GM21526 (cell line): Measurements from ENCODE around the gene CTXND1.

Experiments
- ATAC-seq: cut with Tn5 transposase; IDR thresholded peaks from one replicate; pipeline ENCODE4 v1.9.1; 2021; ENCODE audit warnings: moderate library complexity; ENCODE audit not compliant: unreplicated experiment, low FRiP score

CTXND1 gene

DNA sequence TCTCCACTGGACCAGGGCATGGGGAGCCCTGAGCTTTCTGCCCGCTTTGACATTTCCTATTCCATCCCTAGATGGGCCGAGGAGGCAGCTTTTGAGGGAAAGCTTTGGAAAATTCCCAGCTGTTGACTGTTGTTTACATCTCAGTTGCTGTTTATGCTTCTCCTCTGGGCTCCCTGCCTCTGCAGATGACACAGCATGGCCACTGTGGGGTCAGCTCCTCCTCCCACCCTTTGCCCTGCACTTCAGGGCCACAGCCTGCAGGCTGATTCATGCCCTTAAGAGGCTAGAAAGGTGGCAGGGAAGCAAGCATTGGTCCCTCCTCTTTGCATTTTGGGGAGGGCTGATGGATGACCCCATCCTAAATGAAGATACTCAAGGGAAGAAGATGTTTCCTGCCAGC is 8.5 kb upstream of the CTXND1 start:
- no peak for ATAC-seq

DNA sequence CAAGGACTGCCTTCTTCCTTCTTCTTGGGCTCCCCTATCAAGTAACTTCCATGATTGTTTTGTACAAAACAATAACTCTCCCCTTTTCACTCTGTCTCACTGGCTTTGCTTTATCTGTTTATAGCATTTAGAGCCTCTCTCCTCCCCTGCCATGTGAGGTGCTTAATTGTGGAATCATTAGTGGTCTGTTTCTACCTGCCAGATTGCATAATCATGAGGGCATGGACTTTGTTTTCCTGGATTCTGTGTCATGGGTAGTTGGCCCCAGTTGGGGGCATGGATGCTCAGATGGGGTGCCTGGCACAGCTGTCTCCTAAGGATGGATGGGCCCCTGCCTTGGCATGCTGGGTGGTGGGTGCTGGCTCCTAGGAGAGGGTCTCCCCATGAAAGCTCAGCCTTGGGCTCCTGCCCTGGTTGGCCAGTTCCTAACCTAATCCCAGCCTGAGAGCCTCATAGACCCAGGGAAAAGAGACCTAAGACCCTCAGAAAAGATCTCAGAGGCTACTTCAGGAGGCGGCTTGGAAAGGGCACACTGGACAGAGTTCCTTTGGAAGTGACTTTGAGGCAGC is 8.0 kb upstream of the CTXND1 start:
- ATAC-seq, result no peak

- no peak for ATAC-seq
Measured at GRCh38 chr15:80251428-80252120, 439 bp downstream of the CTXND1 start.

DNA sequence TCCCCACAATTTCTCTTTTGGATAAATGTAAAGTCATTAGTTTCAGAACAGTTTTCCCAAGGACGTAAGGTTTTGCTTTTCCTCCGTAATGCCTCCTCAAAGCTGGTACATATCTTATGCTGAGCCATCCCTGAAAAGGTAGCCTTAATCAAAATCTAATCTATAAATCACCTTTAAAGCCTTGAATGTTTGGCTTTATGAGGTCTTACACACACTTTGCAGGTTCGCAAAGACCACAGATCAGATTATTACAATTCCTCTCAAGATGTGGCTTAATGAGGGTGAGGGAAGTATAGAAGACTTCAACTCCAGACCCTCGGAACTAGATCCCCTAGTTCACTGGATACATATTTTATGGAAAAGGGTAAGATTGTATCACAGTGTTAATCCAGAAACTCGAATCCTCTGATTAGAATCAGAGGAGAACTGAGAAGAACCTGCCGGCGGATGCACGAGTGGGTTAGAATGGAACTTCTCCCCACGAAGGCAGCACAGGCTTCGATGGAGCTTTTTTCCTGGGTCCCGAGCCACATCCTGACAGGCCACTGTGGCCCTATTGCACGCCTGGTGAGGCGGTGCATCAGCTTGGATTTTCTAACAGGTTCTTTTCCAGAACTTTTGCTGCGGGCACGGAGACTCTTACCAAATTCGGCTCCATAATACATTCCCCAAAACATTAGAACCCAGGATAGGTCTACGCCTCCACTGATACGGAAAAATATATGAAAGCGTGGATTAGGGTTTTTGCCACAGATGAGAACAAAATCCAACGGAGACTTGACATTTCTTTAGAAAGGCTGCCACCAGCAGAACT is 1.2 kb downstream of the CTXND1 start:
- no peak for ATAC-seq

DNA sequence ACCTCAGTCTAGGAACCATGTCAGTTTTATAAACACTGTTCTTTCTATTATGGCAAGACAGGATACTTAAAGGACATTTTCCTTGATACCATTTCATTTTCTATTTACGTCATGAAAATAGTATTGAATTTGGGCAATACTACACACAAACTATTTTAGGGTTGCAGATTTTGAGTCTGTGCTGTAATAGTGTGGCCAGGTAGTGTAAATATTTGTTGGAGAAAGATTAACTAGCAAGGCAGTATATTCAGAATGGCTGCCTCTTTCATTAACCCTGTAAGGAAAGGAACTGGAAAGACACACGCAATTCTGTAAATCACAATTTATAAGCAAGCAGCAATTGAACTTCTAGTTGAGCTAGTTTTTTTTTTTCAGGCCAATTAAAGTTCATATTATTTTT is 2.0 kb downstream of the CTXND1 start:
- no peak for ATAC-seq

DNA sequence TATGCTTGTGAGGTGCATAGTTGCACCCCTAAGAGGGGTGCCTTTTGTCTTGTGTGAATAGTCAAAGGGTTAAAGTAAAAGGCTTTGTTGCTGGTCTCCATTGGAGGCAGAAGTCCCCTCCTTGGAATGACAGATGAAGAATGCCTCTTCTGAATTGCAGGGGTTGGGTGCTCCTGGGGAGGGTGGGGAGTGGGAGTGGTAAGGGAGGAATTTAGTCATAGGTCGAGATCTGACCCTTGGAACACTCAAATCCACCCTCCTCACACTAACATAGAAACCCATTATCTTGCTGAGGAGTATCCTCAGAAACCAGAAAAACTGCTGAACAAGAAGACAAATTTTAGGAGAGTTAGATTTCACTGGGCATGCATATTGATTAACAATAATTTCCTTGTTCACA is 4.7 kb downstream of the CTXND1 start:
- ATAC-seq, result no peak

DNA sequence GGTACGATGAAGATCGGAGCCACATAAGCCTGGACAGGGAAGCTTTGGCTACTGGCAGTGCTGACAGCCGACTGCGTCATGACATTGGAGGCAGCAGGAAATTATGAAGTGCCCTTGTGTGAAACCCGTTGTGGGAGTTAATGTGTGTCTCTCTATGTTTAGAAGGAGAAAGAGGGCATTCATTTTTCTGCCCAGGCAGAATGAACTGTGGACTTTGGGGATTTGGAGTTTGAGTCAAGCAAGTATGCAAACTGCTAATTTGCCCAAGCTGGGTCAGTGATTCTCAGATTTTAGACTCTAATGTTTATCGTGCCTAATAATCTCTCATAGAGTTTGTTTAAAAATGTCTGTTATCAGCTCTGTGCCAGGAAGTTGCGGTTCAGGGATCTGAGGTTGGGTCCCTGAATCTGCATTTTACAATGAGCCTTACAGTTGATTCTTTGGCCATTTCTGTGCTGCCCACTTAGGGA is 5.6 kb downstream of the CTXND1 start:
- no peak for ATAC-seq

DNA sequence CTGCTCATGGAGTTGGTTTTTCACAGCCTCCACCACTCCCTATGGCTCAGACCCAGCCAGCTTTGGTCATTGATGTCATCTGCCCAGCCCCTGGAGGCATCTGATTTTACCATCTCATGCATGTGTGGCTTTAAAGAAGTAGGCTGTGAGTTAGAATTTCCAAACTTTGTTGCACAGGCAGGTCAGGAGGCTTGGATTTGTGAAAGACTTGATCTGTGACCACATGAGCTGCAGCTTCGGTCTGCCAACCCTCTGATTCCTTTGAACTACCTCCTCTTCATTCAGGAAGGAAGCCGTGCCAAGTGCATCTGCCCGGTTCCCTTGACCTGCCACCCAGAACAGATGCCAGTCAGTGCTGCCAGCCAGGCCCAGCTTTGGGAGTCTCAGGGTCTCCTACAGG is 9.2 kb downstream of the CTXND1 start:
- ATAC-seq, result no peak

DNA sequence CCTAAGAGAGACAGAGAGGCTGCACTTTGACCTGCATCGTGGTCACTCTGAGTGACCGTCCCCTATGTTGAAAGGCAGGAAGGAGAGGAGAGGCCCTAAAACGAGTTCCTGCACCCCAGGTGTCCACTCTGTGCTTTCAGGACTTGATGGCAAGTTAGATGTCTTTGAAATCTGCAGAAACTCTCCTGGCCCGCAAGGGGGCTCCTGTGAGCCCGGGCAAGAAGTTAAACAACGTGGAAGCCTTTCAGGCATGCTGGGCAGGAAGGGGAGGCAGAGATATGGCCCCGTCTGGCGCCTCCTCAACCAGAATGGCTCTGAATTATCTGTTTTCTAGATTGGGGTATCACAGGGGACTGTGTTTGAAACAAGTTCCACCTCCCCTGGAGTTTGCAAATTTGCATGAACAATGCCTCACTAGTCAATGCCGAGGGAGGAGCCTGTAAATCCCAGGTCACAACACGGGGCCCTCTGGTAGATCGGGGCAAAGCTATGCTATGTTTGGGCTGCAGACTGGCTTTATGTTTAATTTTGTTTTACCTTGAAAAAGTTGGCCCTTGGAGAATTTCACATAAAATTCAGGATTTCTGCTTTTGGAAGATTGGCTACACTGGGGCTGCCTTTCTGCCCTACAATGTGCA is 9.8 kb downstream of the CTXND1 start:
- ATAC-seq, result no peak

GRCh38 chr15:80241508-80241907 is 10.5 kb downstream of the CTXND1 start:
- no peak for ATAC-seq

GRCh38 chr15:80240276-80240675 is 11.7 kb downstream of the CTXND1 start:
- ATAC-seq, result no peak

DNA sequence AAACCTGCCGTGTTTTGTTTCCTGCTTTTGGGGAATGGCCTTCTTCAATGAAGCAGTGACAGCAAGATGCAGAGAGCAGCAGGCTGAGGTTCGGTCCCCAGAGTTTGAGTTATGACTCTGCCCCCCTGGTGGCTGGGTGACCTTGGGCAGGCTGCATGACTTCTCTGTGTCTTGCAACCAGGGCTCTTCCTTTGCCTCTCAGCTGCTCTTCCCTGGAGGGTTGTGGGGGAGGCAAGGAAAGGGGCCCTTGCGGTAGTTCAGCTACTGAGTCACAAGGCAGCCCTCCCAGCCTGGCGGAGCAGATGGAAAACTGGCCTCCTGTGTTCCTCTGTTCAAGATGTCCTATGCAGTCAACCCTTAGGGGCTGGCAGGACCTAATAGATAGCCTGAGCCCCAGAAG is 17.1 kb downstream of the CTXND1 start:
- no peak for ATAC-seq

DNA sequence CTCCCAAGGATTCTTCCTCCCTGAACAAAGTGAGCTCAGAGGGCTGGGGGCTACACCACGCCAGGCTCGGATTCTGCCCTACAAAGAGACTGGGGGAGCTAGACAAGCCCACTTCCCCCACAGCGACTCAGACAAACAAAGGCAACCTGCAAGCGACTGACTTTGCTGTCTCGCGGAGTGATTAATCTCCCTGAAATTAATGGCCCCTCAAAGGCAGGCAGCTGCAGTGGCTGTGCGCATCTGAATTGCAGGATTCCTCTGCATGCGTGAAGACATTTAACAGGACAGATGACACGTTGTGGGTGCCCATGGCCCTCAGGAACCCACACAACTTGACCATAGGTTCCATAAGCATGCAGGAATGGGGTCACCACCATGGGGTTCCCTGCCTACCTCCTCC is 18.4 kb downstream of the CTXND1 start:
- ATAC-seq, result no peak

DNA sequence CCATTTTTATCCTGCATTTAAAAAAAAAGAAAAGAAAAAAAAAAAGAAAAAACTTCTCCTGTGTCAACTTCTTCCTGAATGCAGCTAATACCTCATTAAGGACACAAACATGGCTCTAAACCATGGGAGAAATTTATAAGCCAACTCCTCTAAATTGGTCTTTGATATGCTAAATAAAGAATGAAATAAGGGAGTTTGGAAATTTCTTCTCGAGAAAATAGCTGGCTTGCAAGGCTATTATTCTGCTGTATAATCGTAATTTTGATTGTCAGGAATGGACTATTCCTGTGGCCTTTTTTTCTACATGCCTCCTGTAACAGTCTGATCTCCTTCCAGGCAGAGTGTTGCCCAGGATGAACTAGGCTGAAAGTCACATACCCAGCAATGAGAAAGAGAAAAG is 20.6 kb downstream of the CTXND1 start:
- no peak for ATAC-seq

- no peak for ATAC-seq
Measured at GRCh38 chr15:80228959-80229610, 22.9 kb downstream of the CTXND1 start.

DNA sequence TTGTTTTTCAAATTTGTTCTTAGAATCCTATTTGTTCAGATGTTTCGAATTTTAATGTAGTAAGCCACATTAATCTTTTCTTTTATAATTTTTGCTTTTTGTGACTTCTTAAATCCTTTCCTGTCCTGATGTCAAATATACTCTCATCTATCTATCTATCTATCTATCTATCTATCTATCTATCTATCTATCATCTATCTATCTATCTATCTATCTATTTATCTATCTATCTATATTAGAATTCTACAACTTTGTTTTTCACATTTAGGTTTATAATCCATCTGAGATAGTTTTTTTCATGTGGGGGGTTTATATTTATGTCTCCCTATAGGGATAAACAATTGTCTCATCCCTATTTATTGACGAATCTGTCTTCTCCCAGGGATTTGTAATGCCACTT is 32.1 kb downstream of the CTXND1 start:
- ATAC-seq, result no peak

- no peak for ATAC-seq
Measured at GRCh38 chr15:80217327-80217900, 34.6 kb downstream of the CTXND1 start.

GRCh38 chr15:80216911-80217310 is 35.1 kb downstream of the CTXND1 start:
- ATAC-seq, result no peak

DNA sequence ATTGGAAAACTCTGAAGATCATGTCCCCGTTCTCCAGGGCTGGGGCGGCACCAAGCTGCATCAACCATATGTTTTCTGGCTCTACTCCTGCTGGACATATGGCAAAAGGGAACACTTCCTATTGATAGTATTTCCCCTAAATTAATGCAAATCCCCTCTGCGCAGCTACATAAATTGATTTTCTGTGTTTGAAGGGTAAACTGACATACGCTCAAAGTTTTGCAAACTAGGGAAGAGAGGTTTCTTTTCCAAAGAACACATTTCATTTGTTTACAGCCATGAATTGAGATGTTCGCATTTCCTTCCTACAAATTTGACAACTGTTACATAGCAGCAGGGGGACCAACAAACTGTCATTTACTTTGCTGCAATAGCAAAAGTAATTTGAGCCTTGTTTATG is 35.9 kb downstream of the CTXND1 start:
- ATAC-seq, result no peak

DNA sequence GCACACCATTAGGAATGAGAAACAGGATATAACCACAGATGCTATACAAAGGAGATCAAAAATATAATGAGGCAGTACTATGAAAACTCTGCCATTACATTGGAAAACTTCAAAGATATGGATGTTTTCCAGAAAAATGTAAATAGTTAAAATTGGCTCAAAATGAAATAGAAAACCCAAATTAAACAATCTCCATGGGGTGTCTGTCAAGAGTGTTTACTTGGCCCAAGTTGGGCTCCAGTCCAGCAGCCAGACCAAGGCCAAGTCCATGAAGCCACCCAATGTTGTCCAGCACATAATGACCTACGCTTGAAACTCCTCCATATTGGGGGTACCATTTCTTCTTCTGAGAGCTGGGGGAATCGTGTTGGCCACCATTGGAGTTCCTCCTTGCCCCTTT is 37.1 kb downstream of the CTXND1 start:
- no peak for ATAC-seq
